Measurements from ENCODE around the gene CISD3. TPM values are rescaled to one million over a fixed set of nuclear protein-coding genes. Genes with fewer than 3 reads are reported as not detected.
A peak's percentile ranks its signal among the peaks of the same experiment; 100 is the strongest.

Gene CISD3
- total RNA-seq, 4 donors from 2014 or later = 3.7 to 7.8 (median 5.4) TPM

- intact Hi-C loops (cut with DNase I; ENCODE audit: low total_unique reads) = no loop called here
- TF ChIP-seq POLR2A (IDR thresholded peaks at IDR 0.05) = no peak
- no peak for TF ChIP-seq CTCF (IDR thresholded peaks at IDR 0.05)
- no peak for DNase-seq (ENCODE audit: low spot score in 2 of 2)
- H3K4me3 ChIP-seq (ENCODE audit: low read depth, poor library complexity, severe bottlenecking) = no peak overlapping the region
- WGBS, 2 donors = 26 to 35% methylated on average over 28 of the region's 28 CpGs
These were observed 20.4 kb downstream of the CISD3 start for GRCh38 chr17:38750312-38751121.

- DNase-seq (ENCODE audit: low spot score in 2 of 2) = no peak
- 3 to 7% methylated on average over 10 of the region's 10 CpGs for WGBS, 2 donors
- intact Hi-C loops (cut with DNase I; ENCODE audit: low total_unique reads) = no loop called here
- TF ChIP-seq CTCF (IDR thresholded peaks at IDR 0.05) (no peak), POLR2A (IDR thresholded peaks at IDR 0.05) (no peak)
- H3K4me3 ChIP-seq (ENCODE audit: low read depth, poor library complexity, severe bottlenecking) = no peak overlapping the region
These were observed 21.1 kb downstream of the CISD3 start for GRCh38 chr17:38751144-38751807.

- TF ChIP-seq POLR2A (IDR thresholded peaks at IDR 0.05) (no peak), CTCF (IDR thresholded peaks at IDR 0.05) (no peak)
- intact Hi-C loops (cut with DNase I; ENCODE audit: low total_unique reads) = no loop called here
- peak; percentile 89 to 97 for DNase-seq (ENCODE audit: low spot score in 2 of 2)
- WGBS, 2 donors = 0% methylated on average over 44 of the region's 44 CpGs
- peak overlapping the region; percentile 58 for H3K4me3 ChIP-seq (ENCODE audit: low read depth, poor library complexity, severe bottlenecking)
These were observed 21.7 kb downstream of the CISD3 start for GRCh38 chr17:38751808-38752307.

- peak; percentile 99 to 100 for DNase-seq (ENCODE audit: low spot score in 2 of 2)
- intact Hi-C loops (cut with DNase I; ENCODE audit: low total_unique reads) = no loop called here
- 0% methylated on average over 40 to 44 of the region's 44 CpGs for WGBS, 2 donors
- peak within 1 kb of the TSS; percentile 96 for H3K4me3 ChIP-seq (ENCODE audit: low read depth, poor library complexity, severe bottlenecking)
- TF ChIP-seq POLR2A (IDR thresholded peaks at IDR 0.05) = no peak
- no peak for TF ChIP-seq CTCF (IDR thresholded peaks at IDR 0.05)
These were observed 22.3 kb downstream of the CISD3 start, which contains the start of gene PSMB3 for GRCh38 chr17:38752308-38753070. Gene PSMB3 (plus strand): TSS chr17:38752741. CDS start chr17:38752827, 86 bp downstream.

- H3K4me3 ChIP-seq (ENCODE audit: low read depth, poor library complexity, severe bottlenecking) = peak overlapping the region; percentile 96
- 10 to 17% methylated on average over 12 to 18 of the region's 22 CpGs for WGBS, 2 donors
- intact Hi-C loops (cut with DNase I; ENCODE audit: low total_unique reads) = no loop called here
- peak in 1 of 2 donors; percentile 85 for DNase-seq (ENCODE audit: low spot score in 2 of 2)
- TF ChIP-seq POLR2A (IDR thresholded peaks at IDR 0.05) = no peak
- TF ChIP-seq CTCF (IDR thresholded peaks at IDR 0.05) = no peak
These were observed 22.9 kb downstream of the CISD3 start for GRCh38 chr17:38753071-38753506.
